OCI-LY3 (cell line): ENCODE results near the gene PI4KB.
A peak's percentile ranks its signal among the peaks of the same experiment; 100 is the strongest.
"Not testable (repeated sequence)": the region's sequence is repeated elsewhere in the genome, so short reads cannot be mapped to it uniquely, and the experiment has no call there.

ENCODE experiments used
- H2AFZ ChIP-seq: fragments of 200-600, 300-600 bp; shearing (Covaris generic); 2 replicates; pipeline ENCODE4 v1.6.0; 2014; ENCODE audit warnings: antibody characterized with exemption, low read depth, low read length
- H3K27ac ChIP-seq: fragments of 200-600, 300-600 bp; sonication (generic); 2 replicates; pipeline ENCODE4 v1.5.1; 2014; ENCODE audit warnings: mild to moderate bottlenecking, low read length, moderate library complexity, mixed read lengths
- H3K27me3 ChIP-seq: fragments of 200-600, 300-600 bp; sonication (generic); 2 replicates; pipeline ENCODE4 v1.6.1; 2014; ENCODE audit warnings: low read depth, low read length, mixed read lengths
- H3K36me3 ChIP-seq: fragments of 200-600, 300-600 bp; sonication (generic); replicated peaks from 2 replicates; pipeline ENCODE3; 2014; ENCODE audit warnings: low read depth, low read length, mixed read lengths
- H3K4me1 ChIP-seq: fragments of 300-600, 200-600 bp; sonication (generic); 2 replicates; pipeline ENCODE4 v1.6.1; 2014; ENCODE audit warnings: low read length, mixed read lengths
- H3K4me2 ChIP-seq: fragments of 200-600, 300-600 bp; sonication (generic); 2 replicates; pipeline ENCODE4 v1.6.1; 2014; ENCODE audit warnings: low read length, mixed read lengths
- H3K4me3 ChIP-seq: fragments of 300-600, 200-600 bp; sonication (generic); 2 replicates; pipeline ENCODE4 v1.5.1; 2014; ENCODE audit warnings: antibody characterized with exemption, mild to moderate bottlenecking, low read length, moderate library complexity
- H3K79me2 ChIP-seq: fragments of 300-600, 200-600 bp; shearing (Covaris generic); 2 replicates; pipeline ENCODE4 v1.6.1; 2014; ENCODE audit warnings: mild to moderate bottlenecking, low read length, mixed read lengths
- H3K9ac ChIP-seq: fragments of 300-600, 200-600 bp; shearing (Covaris generic); 2 replicates; pipeline ENCODE4 v1.6.0; 2014; ENCODE audit warnings: mild to moderate bottlenecking, low read length, moderate library complexity
- H3K9me3 ChIP-seq: fragments of 200-600, 300-600 bp; shearing (Covaris generic); 2 replicates; pipeline ENCODE4 v1.6.1; 2014; ENCODE audit warnings: low read length, mixed read lengths; ENCODE audit not compliant: insufficient read depth
- H4K20me1 ChIP-seq: fragments of 200-600, 300-600 bp; sonication (generic); 2 replicates; pipeline ENCODE4 v1.6.1; 2016; ENCODE audit warnings: low read length, mixed read lengths; ENCODE audit not compliant: insufficient read depth
- CTCF ChIP-seq: fragments of 200-600, 300-600 bp; sonication (generic); IDR thresholded peaks from 2 replicates; pipeline ENCODE4 v1.5.1; 2014; ENCODE audit warnings: antibody characterized with exemption, low read length, low read depth
- EZH2phosphoT487 ChIP-seq: fragments of 200-600 bp; shearing (Covaris generic); IDR thresholded peaks from 2 replicates; pipeline ENCODE4 v1.6.1; 2018; ENCODE audit warnings: antibody characterized with exemption, mixed run types, low read depth

PI4KB gene

GRCh38 chr1:151281969-151282882 lies 45.0 kb downstream of the PI4KB start, which contains the start of gene ZNF687:
ZNF687 (plus strand) TSS chr1:151282299; CDS start chr1:151286292, 3,993 bp downstream.
- peaks cover 12% of the 10 kb centered on the region; the same call in 1 of the 2 replicates for H4K20me1 ChIP-seq
- peak within 1 kb of the TSS; percentile 77 for H2AFZ ChIP-seq
- H3K4me3 ChIP-seq, result peak within 1 kb of the TSS; percentile 80
- no peaks in the 10 kb centered on the region for H3K27me3 ChIP-seq
- H3K9me3 ChIP-seq, result no peaks in the 10 kb centered on the region
- H3K4me2 ChIP-seq, result peak within 1 kb of the TSS; percentile 100
- H3K27ac ChIP-seq, result peak within 1 kb of the TSS; percentile 86
- peaks cover 17% of the 10 kb centered on the region for H3K36me3 ChIP-seq
- H3K4me1 ChIP-seq, result peaks cover 20% of the 10 kb centered on the region
- peaks cover 36% of the 10 kb centered on the region for H3K79me2 ChIP-seq
- H3K9ac ChIP-seq, result peak within 1 kb of the TSS; percentile 83
- TF ChIP-seq CTCF (no peak), EZH2phosphoT487 (no peak)

GRCh38 chr1:151281225-151281968 lies 45.8 kb downstream of the PI4KB start:
- H3K4me2 ChIP-seq, result peak overlapping the region; percentile 73
- peak overlapping the region; percentile 86 for H3K27ac ChIP-seq
- H3K36me3 ChIP-seq, result peaks cover 9% of the 10 kb centered on the region
- H2AFZ ChIP-seq, result peak overlapping the region; percentile 77
- no peaks in the 10 kb centered on the region for H3K27me3 ChIP-seq
- H3K9ac ChIP-seq, result peak overlapping the region; percentile 83
- H3K79me2 ChIP-seq, result peaks cover 32% of the 10 kb centered on the region
- TF ChIP-seq CTCF (no peak), EZH2phosphoT487 (no peak)
- peaks cover 26% of the 10 kb centered on the region for H3K4me1 ChIP-seq
- H3K4me3 ChIP-seq, result peak overlapping the region; percentile 80
- no peaks in the 10 kb centered on the region for H3K9me3 ChIP-seq
- H4K20me1 ChIP-seq, result peaks cover 12% of the 10 kb centered on the region; the same call in 1 of the 2 replicates

- Histone ChIP-seq H3K27me3 (no peaks in the 10 kb centered on the region), H3K27ac (peak overlapping the region; percentile 41), H3K79me2 (no peaks in the 10 kb centered on the region; the same call in 1 of the 2 replicates), H3K9ac (no peak overlapping the region; the same call in 1 of the 2 replicates), H4K20me1 (no peaks in the 10 kb centered on the region), H3K36me3 (peaks cover 8% of the 10 kb centered on the region), H2AFZ (peak overlapping the region; percentile 12; the same call in 1 of the 2 replicates), H3K4me3 (peak overlapping the region; percentile 6; the same call in 1 of the 2 replicates), H3K4me2 (peak overlapping the region; percentile 53), H3K4me1 (peaks cover 17% of the 10 kb centered on the region), H3K9me3 (no peaks in the 10 kb centered on the region)
- TF ChIP-seq CTCF (no peak), EZH2phosphoT487 (no peak)
Measured at GRCh38 chr1:151277249-151277648, 50.0 kb downstream of the PI4KB start.

- Histone ChIP-seq H3K4me1 (peaks cover 13% of the 10 kb centered on the region), H3K36me3 (peaks cover 11% of the 10 kb centered on the region)
- not testable (repeated sequence) for H3K27ac ChIP-seq, H4K20me1 ChIP-seq, H3K27me3 ChIP-seq, H2AFZ ChIP-seq, H3K9ac ChIP-seq, H3K4me2 ChIP-seq, H3K4me3 ChIP-seq, H3K9me3 ChIP-seq, H3K79me2 ChIP-seq
Measured at GRCh38 chr1:151275341-151275740, 51.9 kb downstream of the PI4KB start.
